ENCODE data around the gene EPS8L2.

EPS8L2 gene

GRCh38 chr11:704781-705645 is 1.0 kb upstream of the EPS8L2 start:
- DNase-seq, result no peak

- no peak for DNase-seq
These were observed 467 bp downstream of the EPS8L2 start for GRCh38 chr11:706439-706956.

- DNase-seq, result no peak
These were observed 1.2 kb downstream of the EPS8L2 start for GRCh38 chr11:706957-707816.

DNA sequence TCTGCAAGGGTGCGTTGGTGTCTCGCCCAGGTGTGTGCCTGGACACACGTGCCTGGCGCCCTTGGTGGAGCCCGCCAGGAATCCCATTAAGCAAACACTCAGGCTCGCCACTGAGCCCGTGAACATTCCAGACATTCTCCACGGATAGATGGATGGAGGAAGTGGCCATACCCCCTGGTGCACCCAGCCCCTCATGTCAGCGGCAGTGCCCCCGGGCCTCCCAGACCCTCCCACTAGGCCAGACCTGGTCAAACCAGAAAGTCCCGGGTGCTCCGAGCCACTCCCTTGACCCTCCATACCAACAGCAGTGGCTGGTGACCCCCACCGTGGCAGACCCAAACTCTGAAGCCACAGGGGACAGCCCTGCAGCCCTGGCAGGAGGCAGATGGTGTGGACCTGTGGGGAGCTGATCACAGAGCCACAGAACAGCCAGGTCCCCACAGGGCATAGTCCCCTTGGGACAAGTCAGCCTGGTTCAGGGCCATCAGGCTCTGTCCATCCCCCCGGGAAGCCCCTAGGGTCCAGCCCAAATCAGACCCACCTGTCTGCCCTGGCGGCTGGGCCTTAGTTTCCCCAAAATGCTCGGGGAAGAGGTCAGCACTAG is 1.9 kb downstream of the EPS8L2 start:
- DNase-seq, result no peak

DNA sequence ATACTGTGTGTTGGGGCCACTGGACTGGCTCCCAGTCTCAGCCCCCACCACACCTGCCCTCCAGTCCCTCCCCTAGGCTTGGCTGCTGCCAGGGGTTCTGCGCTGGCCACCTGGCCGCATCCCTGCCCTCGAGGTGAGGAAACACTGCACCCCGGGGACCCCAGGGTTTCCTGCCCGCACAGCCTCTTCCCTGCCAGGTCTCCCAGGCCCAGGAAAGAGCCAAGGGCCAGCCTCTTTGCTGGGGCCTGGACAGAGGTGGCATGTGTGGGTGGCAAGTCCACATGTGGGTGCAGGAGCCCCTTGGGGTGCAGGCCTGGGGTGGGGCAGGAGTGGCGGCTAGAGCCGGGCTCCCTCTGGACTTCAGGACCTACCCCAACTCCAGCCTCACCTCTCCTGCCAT is 2.5 kb downstream of the EPS8L2 start:
- DNase-seq, result no peak

DNA sequence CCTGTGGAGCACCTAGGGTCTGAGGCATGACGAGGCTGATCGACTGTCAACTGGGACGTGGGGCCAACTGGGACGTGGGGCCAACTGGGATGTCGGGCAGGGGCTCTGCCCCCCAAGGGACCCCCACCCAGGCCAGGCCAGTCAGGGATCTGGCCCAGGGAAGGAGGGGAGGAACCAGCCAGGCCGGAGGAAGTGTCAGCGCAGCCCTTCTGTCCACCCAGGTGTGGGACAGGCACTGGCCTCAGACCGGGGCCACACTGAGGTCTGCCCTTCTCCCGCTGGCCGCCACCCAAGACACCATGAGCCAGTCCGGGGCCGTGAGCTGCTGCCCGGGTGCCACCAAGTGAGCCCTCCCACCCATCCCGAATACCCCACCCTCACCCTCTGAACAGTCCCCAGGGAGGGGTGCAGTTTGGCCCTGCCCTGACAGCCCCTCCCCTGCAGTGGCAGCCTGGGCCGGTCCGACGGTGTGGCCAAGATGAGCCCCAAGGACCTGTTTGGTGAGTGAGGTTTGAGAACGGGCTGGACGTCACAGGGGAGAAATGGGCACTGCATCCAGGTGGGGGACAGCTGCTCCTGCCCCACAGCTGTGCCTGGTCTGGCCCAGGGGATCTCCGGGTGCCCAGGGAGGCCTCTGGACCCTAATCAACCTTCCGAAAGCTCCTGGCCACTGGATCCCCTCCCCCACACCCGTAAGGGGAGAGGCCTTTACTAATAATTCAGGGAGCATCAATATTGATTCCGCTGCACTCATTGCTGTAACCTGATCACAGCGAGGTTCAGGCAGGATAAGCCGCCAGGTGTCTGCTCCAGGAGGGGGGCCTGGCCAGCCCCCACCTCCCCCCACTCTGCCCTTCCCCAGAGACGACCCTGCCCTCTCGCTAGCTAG is 3.3 kb downstream of the EPS8L2 start:
- DNase-seq, result no peak

DNA sequence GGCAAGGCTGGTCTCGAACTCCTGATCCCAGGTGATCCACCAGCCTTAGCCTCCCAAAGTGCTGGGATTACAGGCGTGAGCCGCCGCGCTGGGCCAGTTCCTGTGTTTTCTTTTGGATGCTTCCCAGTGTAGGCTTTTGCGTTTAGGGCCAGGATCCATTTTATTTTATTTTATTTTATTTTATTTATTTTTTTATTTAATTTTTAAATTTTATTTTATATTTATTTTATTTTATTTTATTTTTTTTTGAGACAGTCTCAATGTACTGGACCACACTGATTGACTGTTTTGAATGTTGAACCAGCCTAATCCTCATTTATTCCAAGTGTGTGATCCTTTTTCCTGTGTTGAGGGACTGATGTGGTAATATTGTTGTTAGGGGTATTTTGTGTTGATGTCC is 8.4 kb downstream of the EPS8L2 start:
- no peak for DNase-seq

DNA sequence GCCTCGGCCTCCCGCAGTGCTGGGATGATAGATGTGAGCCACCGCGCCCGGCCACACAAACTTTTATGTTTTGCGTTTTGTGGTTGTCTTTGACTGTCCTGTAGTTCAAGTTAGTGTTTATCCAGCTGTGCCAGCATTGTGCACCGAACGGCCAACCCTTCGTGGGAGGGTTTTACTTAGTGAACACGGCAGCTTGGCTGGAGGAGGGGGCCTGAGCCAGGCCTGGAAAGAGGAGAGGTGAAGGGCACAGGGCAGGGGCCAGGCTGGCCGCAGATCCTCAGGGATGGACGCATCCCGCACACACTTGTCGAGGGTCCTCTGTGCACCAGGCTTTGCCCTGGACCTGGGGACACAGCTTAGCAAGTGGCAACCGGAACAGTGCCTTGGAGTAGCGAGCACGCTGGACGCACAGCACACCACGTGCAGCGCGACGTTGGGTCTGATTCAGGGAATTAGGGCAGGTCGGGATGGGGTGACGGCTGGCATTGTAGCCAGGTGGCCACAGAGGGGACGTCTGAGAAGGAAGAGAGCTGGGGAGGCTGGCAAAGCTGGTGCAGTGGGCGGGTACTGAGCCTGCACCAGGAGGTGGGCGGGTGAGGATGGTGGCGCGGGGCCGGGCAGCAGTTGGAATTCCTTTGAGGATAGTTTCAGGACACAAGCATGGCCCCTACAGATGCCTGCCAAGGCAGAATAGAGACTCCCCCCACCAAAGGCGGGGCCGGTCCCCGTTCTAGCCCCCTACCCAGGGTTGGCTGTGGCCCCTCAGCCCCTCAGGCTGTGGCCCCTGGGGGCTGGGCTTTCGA is 13.4 kb downstream of the EPS8L2 start:
- no peak for DNase-seq

GRCh38 chr11:720017-720641 is 14.1 kb downstream of the EPS8L2 start:
- DNase-seq, result no peak

- DNase-seq, result peak; percentile 65
These were observed 14.7 kb downstream of the EPS8L2 start for GRCh38 chr11:720642-721246.

- DNase-seq, result no peak
These were observed 15.3 kb downstream of the EPS8L2 start for GRCh38 chr11:721247-721740.

- peak; percentile 49 for DNase-seq
These were observed 15.8 kb downstream of the EPS8L2 start for GRCh38 chr11:721741-722345.

DNA sequence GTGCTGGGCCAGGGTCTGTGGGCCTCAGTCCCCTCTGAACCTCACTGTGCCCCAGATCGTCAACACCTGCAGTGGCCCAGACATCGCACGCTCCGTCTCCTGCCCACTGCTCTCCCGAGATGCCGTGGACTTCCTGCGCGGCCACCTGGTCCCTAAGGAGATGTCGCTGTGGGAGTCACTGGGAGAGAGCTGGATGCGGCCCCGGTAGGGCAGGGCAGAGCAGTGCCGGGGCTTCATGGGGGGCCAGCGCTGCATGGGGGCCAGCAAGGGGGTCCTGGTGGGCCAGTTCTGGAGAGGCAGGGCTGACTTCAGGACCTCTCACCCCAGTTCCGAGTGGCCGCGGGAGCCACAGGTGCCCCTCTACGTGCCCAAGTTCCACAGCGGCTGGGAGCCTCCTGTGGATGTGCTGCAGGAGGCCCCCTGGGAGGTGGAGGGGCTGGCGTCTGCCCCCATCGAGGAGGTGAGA is 16.3 kb downstream of the EPS8L2 start:
- no peak for DNase-seq

- DNase-seq, result no peak
These were observed 17.3 kb downstream of the EPS8L2 start for GRCh38 chr11:723120-723883.

DNA sequence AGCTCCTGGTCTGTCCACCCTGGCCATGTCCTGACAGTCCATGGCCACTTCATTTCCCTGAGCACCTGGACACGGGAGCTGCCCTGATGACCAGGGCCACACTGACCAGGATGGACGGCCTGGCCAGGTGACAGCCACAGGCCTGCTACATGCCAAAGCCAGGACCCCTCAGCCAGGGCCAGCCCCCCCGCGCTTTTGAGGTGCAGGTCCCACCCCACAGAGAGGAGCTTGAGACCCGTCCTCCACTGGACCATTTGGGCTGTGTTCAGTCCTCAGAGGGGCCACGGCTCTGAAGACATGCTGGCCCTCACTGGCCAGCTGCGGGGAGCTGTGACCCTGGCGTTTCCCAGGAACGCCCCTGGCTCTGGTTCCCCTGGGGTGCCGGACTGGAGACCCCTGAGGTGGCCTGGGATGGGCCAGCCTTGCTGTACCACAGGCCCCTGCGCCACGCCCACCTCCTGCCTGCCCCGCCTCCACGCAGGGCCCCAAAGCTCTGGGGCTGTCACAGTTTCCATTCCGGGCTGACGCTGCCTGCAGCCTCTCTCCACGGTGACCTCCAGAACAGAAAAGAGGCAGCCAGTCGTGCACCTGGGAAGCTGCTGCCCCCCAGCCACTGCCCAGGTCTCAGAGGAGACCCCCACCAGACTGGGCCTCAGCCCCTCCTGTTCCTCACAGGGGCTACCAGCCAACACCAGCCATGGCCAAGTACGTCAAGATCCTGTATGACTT is 18.2 kb downstream of the EPS8L2 start:
- DNase-seq, result no peak

DNA sequence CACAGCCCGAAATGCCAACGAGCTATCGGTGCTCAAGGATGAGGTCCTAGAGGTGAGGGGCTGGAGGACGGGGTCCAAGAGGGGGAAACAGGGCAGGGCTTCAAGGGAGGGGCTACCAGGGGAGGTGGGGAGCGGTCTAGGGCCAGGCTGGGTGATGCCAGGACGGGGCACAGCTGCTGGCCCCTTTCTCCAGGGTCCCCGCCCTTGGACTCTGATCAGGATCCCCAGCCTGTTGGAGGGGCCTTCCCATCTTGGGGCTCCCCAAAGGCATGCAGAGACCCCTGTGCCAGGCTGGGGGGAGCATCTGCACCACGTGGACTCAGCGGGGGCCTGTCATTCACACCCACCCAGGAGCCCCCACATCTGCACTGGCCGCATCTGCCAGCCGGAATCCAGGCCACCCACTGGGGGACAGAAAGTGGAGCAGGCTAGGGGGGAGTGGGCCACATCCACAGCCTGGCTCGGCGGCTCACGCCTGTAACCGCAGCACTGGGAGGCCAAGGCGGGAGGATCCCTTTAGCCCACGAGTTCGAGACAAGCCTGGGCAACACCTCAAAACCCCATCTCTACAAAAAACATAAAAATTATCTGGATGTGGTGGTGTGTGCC is 18.9 kb downstream of the EPS8L2 start:
- DNase-seq, result no peak

- no peak for DNase-seq
These were observed 19.7 kb downstream of the EPS8L2 start for GRCh38 chr11:725624-726202.
